ENCODE data around the gene NPBWR2.

Gene NPBWR2

GRCh38 chr20:64148581-64148980, 41.2 kb upstream of the NPBWR2 start:
- no peaks in the 10 kb centered on the region for H3K36me3 ChIP-seq (ENCODE audit: insufficient read depth, low read length)
- H3K9me3 ChIP-seq (ENCODE audit: control insufficient read depth, insufficient read depth, low read length), result no peaks in the 10 kb centered on the region
- H3K9ac ChIP-seq (ENCODE audit: low read depth, low read length), result no peak overlapping the region
- H3K4me1 ChIP-seq (ENCODE audit: insufficient read depth, low read length), result no peaks in the 10 kb centered on the region

GRCh38 chr20:64146936-64147477, 39.6 kb upstream of the NPBWR2 start:
- Histone ChIP-seq H3K4me1 (ENCODE audit: insufficient read depth, low read length) (no peaks in the 10 kb centered on the region), H3K36me3 (ENCODE audit: insufficient read depth, low read length) (no peaks in the 10 kb centered on the region), H3K9me3 (ENCODE audit: control insufficient read depth, insufficient read depth, low read length) (no peaks in the 10 kb centered on the region), H3K9ac (ENCODE audit: low read depth, low read length) (no peak overlapping the region)

GRCh38 chr20:64146301-64146935, 39.1 kb upstream of the NPBWR2 start:
- H3K36me3 ChIP-seq (ENCODE audit: insufficient read depth, low read length), result no peaks in the 10 kb centered on the region
- no peaks in the 10 kb centered on the region for H3K9me3 ChIP-seq (ENCODE audit: control insufficient read depth, insufficient read depth, low read length)
- H3K4me1 ChIP-seq (ENCODE audit: insufficient read depth, low read length), result no peaks in the 10 kb centered on the region
- no peak overlapping the region for H3K9ac ChIP-seq (ENCODE audit: low read depth, low read length)

- Histone ChIP-seq H3K9me3 (ENCODE audit: control insufficient read depth, insufficient read depth, low read length) (no peaks in the 10 kb centered on the region), H3K4me1 (ENCODE audit: insufficient read depth, low read length) (no peaks in the 10 kb centered on the region), H3K9ac (ENCODE audit: low read depth, low read length) (no peak overlapping the region), H3K36me3 (ENCODE audit: insufficient read depth, low read length) (no peaks in the 10 kb centered on the region)
These were observed 38.3 kb upstream of the NPBWR2 start for GRCh38 chr20:64145458-64146300.

- Histone ChIP-seq H3K9ac (ENCODE audit: low read depth, low read length) (no peak overlapping the region), H3K36me3 (ENCODE audit: insufficient read depth, low read length) (no peaks in the 10 kb centered on the region), H3K4me1 (ENCODE audit: insufficient read depth, low read length) (no peaks in the 10 kb centered on the region), H3K9me3 (ENCODE audit: control insufficient read depth, insufficient read depth, low read length) (no peaks in the 10 kb centered on the region)
These were observed 37.0 kb upstream of the NPBWR2 start for GRCh38 chr20:64144144-64144912.

- Histone ChIP-seq H3K4me1 (ENCODE audit: insufficient read depth, low read length) (no peaks in the 10 kb centered on the region), H3K9ac (ENCODE audit: low read depth, low read length) (no peak overlapping the region), H3K36me3 (ENCODE audit: insufficient read depth, low read length) (no peaks in the 10 kb centered on the region), H3K9me3 (ENCODE audit: control insufficient read depth, insufficient read depth, low read length) (no peaks in the 10 kb centered on the region)
These were observed 35.8 kb upstream of the NPBWR2 start for GRCh38 chr20:64143018-64143801.

GRCh38 chr20:64142590-64142989, 35.2 kb upstream of the NPBWR2 start:
- Histone ChIP-seq H3K9ac (ENCODE audit: low read depth, low read length) (no peak overlapping the region), H3K36me3 (ENCODE audit: insufficient read depth, low read length) (no peaks in the 10 kb centered on the region), H3K9me3 (ENCODE audit: control insufficient read depth, insufficient read depth, low read length) (no peaks in the 10 kb centered on the region)

GRCh38 chr20:64140956-64141355, 33.6 kb upstream of the NPBWR2 start:
- Histone ChIP-seq H3K9me3 (ENCODE audit: control insufficient read depth, insufficient read depth, low read length) (no peaks in the 10 kb centered on the region), H3K9ac (ENCODE audit: low read depth, low read length) (no peak overlapping the region), H3K36me3 (ENCODE audit: insufficient read depth, low read length) (no peaks in the 10 kb centered on the region), H3K4me1 (ENCODE audit: insufficient read depth, low read length) (no peaks in the 10 kb centered on the region)

More at GRCh38 chr20:64142590-64142989, 35.2 kb upstream of the NPBWR2 start:
- H3K4me1 ChIP-seq (ENCODE audit: insufficient read depth, low read length), result no peaks in the 10 kb centered on the region

- Histone ChIP-seq H3K36me3 (ENCODE audit: insufficient read depth, low read length) (no peaks in the 10 kb centered on the region), H3K9ac (ENCODE audit: low read depth, low read length) (no peak overlapping the region), H3K4me1 (ENCODE audit: insufficient read depth, low read length) (no peaks in the 10 kb centered on the region), H3K9me3 (ENCODE audit: control insufficient read depth, insufficient read depth, low read length) (no peaks in the 10 kb centered on the region)
These were observed 32.9 kb upstream of the NPBWR2 start for GRCh38 chr20:64140061-64140931.

- Histone ChIP-seq H3K36me3 (ENCODE audit: insufficient read depth, low read length) (no peaks in the 10 kb centered on the region), H3K9ac (ENCODE audit: low read depth, low read length) (no peak overlapping the region), H3K9me3 (ENCODE audit: control insufficient read depth, insufficient read depth, low read length) (no peaks in the 10 kb centered on the region), H3K4me1 (ENCODE audit: insufficient read depth, low read length) (no peaks in the 10 kb centered on the region)
These were observed 32.1 kb upstream of the NPBWR2 start for GRCh38 chr20:64139199-64140060.

GRCh38 chr20:64138276-64138815, 31.0 kb upstream of the NPBWR2 start:
- Histone ChIP-seq H3K9me3 (ENCODE audit: control insufficient read depth, insufficient read depth, low read length) (no peaks in the 10 kb centered on the region), H3K9ac (ENCODE audit: low read depth, low read length) (no peak overlapping the region), H3K4me1 (ENCODE audit: insufficient read depth, low read length) (no peaks in the 10 kb centered on the region), H3K36me3 (ENCODE audit: insufficient read depth, low read length) (no peaks in the 10 kb centered on the region)

GRCh38 chr20:64137598-64138031, 30.2 kb upstream of the NPBWR2 start:
- Histone ChIP-seq H3K9ac (ENCODE audit: low read depth, low read length) (no peak overlapping the region), H3K9me3 (ENCODE audit: control insufficient read depth, insufficient read depth, low read length) (no peaks in the 10 kb centered on the region), H3K4me1 (ENCODE audit: insufficient read depth, low read length) (no peaks in the 10 kb centered on the region), H3K36me3 (ENCODE audit: insufficient read depth, low read length) (no peaks in the 10 kb centered on the region)

Data from ES-I3 (cell line).